ENCODE data around the gene SLC35F3. TPM values are rescaled to one million over a fixed set of nuclear protein-coding genes. Genes with fewer than 3 reads are reported as not detected.

The SLC35F3 gene
- polyA plus RNA-seq, 1 of the 3 experiments (the other 2 are of a cell fraction) = 0.87 TPM

DNA sequence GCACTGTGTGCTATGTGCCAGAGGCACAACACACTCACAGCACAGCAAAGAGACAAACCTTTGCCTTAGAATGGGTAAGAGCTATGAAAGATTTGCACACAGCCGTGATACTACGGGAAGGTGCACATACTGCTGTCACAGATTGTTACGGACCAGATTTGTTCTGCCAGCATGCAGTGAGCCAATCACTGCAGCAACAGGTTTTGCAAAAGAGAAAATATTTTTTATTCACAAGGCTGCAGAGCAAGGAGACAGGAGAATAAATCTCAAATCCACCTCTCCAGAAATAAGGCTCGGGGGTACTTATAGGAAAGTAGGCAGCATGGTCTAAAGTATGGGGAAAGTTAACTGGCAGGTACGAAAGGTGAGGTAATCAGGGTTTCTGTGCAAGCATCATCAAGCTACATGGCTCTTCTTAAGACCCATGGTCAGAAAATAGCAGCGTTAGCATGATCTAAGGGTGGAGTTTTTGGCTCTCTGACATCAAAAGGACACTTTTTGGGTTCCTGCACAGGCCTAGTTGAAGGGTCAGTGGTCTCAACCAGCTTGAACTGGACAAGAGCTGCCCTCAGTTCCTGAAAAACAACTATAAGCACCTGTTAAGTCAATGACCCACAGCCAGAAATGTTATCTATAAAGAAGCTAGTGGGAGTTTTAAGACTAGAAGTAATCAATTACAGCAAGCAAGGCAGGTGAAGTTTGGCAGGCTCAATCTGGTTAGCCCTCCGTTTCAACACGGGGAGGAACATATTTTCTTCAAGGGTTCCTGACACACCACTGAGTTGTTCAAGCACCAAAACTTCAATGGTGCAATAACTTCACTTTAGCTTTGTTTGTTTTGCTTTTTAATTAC, 186.0 kb downstream of the SLC35F3 start:
- H3K27ac ChIP-seq (ENCODE audit: low read depth in 2 of 2, low read length in 1 of 2) = no peak overlapping the region
- no peaks in the 10 kb centered on the region for H4K20me1 ChIP-seq (ENCODE audit: insufficient read depth)
- no peaks in the 10 kb centered on the region; the same call in 1 of the 2 replicates for H3K27me3 ChIP-seq (ENCODE audit: insufficient read depth)
- WGBS (ENCODE audit: low lambda C conversion rate) = 55% methylated on average over 8 of the region's 8 CpGs
- ChIA-PET POLR2A (no interaction called here), CTCF (interaction anchor here (0.9 to 1.7 kb wide), 2 partner anchors 17 to 25 kb away, joined by 4 to 5 read pairs; no protein-coding TSS in a partner anchor)
- no peak overlapping the region for H3K4me2 ChIP-seq
- no peaks in the 10 kb centered on the region for H3K9me2 ChIP-seq
- no peak overlapping the region for H3K9ac ChIP-seq
- H3K4me1 ChIP-seq (ENCODE audit: control insufficient read depth in 1 of 2, insufficient read depth in 2 of 2, low read depth in 1 of 2, low read length in 1 of 2) = peaks cover 0 to 12% of the 10 kb centered on the region in 2 experiments; a peak in 1 of 4 replicates
- no peak for TF ChIP-seq SIN3A (IDR thresholded peaks at IDR 0.05; ENCODE audit: borderline replicate concordance, low read depth, low read length)
- TF ChIP-seq, protein P1, sequence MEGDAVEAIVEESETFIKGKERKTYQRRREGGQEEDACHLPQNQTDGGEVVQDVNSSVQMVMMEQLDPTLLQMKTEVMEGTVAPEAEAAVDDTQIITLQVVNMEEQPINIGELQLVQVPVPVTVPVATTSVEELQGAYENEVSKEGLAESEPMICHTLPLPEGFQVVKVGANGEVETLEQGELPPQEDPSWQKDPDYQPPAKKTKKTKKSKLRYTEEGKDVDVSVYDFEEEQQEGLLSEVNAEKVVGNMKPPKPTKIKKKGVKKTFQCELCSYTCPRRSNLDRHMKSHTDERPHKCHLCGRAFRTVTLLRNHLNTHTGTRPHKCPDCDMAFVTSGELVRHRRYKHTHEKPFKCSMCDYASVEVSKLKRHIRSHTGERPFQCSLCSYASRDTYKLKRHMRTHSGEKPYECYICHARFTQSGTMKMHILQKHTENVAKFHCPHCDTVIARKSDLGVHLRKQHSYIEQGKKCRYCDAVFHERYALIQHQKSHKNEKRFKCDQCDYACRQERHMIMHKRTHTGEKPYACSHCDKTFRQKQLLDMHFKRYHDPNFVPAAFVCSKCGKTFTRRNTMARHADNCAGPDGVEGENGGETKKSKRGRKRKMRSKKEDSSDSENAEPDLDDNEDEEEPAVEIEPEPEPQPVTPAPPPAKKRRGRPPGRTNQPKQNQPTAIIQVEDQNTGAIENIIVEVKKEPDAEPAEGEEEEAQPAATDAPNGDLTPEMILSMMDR (IDR thresholded peaks at IDR 0.05) = no peak
- TF ChIP-seq, protein P2, sequence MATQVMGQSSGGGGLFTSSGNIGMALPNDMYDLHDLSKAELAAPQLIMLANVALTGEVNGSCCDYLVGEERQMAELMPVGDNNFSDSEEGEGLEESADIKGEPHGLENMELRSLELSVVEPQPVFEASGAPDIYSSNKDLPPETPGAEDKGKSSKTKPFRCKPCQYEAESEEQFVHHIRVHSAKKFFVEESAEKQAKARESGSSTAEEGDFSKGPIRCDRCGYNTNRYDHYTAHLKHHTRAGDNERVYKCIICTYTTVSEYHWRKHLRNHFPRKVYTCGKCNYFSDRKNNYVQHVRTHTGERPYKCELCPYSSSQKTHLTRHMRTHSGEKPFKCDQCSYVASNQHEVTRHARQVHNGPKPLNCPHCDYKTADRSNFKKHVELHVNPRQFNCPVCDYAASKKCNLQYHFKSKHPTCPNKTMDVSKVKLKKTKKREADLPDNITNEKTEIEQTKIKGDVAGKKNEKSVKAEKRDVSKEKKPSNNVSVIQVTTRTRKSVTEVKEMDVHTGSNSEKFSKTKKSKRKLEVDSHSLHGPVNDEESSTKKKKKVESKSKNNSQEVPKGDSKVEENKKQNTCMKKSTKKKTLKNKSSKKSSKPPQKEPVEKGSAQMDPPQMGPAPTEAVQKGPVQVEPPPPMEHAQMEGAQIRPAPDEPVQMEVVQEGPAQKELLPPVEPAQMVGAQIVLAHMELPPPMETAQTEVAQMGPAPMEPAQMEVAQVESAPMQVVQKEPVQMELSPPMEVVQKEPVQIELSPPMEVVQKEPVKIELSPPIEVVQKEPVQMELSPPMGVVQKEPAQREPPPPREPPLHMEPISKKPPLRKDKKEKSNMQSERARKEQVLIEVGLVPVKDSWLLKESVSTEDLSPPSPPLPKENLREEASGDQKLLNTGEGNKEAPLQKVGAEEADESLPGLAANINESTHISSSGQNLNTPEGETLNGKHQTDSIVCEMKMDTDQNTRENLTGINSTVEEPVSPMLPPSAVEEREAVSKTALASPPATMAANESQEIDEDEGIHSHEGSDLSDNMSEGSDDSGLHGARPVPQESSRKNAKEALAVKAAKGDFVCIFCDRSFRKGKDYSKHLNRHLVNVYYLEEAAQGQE (IDR thresholded peaks at IDR 0.05; ENCODE audit: low read depth, low read length) = no peak
- no peak for TF ChIP-seq RAD21 (IDR thresholded peaks at IDR 0.05; ENCODE audit: low read length)
- no peak for TF ChIP-seq EP300 (IDR thresholded peaks at IDR 0.05; ENCODE audit: borderline replicate concordance in 1 of 2, low read depth in 1 of 2, low read length in 1 of 2)
- TF ChIP-seq, protein P3, sequence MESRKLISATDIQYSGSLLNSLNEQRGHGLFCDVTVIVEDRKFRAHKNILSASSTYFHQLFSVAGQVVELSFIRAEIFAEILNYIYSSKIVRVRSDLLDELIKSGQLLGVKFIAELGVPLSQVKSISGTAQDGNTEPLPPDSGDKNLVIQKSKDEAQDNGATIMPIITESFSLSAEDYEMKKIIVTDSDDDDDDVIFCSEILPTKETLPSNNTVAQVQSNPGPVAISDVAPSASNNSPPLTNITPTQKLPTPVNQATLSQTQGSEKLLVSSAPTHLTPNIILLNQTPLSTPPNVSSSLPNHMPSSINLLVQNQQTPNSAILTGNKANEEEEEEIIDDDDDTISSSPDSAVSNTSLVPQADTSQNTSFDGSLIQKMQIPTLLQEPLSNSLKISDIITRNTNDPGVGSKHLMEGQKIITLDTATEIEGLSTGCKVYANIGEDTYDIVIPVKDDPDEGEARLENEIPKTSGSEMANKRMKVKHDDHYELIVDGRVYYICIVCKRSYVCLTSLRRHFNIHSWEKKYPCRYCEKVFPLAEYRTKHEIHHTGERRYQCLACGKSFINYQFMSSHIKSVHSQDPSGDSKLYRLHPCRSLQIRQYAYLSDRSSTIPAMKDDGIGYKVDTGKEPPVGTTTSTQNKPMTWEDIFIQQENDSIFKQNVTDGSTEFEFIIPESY (IDR thresholded peaks at IDR 0.05; ENCODE audit: borderline replicate concordance, low read depth) = no peak
- TF ChIP-seq CHD2 (IDR thresholded peaks at IDR 0.05; ENCODE audit: low read length, partially characterized antibody) = no peak
- TF ChIP-seq MEF2A (IDR thresholded peaks at IDR 0.05; ENCODE audit: borderline replicate concordance, low read depth) = no peak
- TF ChIP-seq YY1 (IDR thresholded peaks at IDR 0.05; ENCODE audit: low read depth) = no peak
- TF ChIP-seq MXI1 (IDR thresholded peaks at IDR 0.05; ENCODE audit: low read depth, low read length) = no peak
- TF ChIP-seq RCOR1 (IDR thresholded peaks at IDR 0.05; ENCODE audit: low read length) = no peak
- no peak for TF ChIP-seq FOXJ3 (CRISPR knock-in tag; IDR thresholded peaks at IDR 0.05)
- TF ChIP-seq NFIC (IDR thresholded peaks at IDR 0.05; ENCODE audit: borderline replicate concordance) = no peak
- TF ChIP-seq FOSL2 (IDR thresholded peaks at IDR 0.05; ENCODE audit: borderline replicate concordance, low read depth) = no peak
- no peak for TF ChIP-seq GATA2 (CRISPR knock-in tag; IDR thresholded peaks at IDR 0.05)
- TF ChIP-seq RXRA (IDR thresholded peaks at IDR 0.05; ENCODE audit: borderline replicate concordance, low read depth) = no peak
- H3K36me3 ChIP-seq (replicated peaks in 1 of 2; ENCODE audit: control insufficient read depth in 1 of 2, insufficient read depth in 2 of 2, low read length in 1 of 2) = no peaks in the 10 kb centered on the region
- no peaks in the 10 kb centered on the region for H3K79me2 ChIP-seq (ENCODE audit: insufficient read depth)
- no peak for DNase-seq
- no peak overlapping the region for H3K4me3 ChIP-seq (ENCODE audit: low read depth in 2 of 2, low read length in 1 of 2)
- H2AFZ ChIP-seq (ENCODE audit: low read depth) = no peak overlapping the region
- H3F3A ChIP-seq (replicated peaks; ENCODE audit: insufficient read depth) = no peaks in the 10 kb centered on the region
- H3K9me3 ChIP-seq = no peaks in the 10 kb centered on the region

Measured in SK-N-SH (cell line).